Chondrocyte (in vitro differentiated cells): ENCODE measurements around the gene LAT. TPM values are rescaled to one million over a fixed set of nuclear protein-coding genes. Genes with fewer than 3 reads are reported as not detected.

ENCODE experiments used
- DNase-seq: peaks from one replicate; pipeline ENCODE4 v3.0.0; 2021; ENCODE audit warnings: mixed read lengths, low spot score
- H3K27ac Mint-ChIP-seq: one replicate; pipeline ENCODE4 v1.8.0; 2021; ENCODE audit warnings: mild to moderate bottlenecking, moderate library complexity, mixed read lengths; ENCODE audit not compliant: unreplicated experiment
- H3K27me3 Mint-ChIP-seq: 2 replicates; pipeline ENCODE4 v1.8.0; 2021; ENCODE audit warnings: low read depth, mixed read lengths
- H3K36me3 Mint-ChIP-seq: 2 replicates; pipeline ENCODE4 v1.8.0; 2021; ENCODE audit warnings: low read depth, mixed read lengths
- H3K4me1 Mint-ChIP-seq: 2 replicates; pipeline ENCODE4 v1.8.0; 2021; ENCODE audit warnings: low read depth, mild to moderate bottlenecking, mixed read lengths
- H3K4me3 Mint-ChIP-seq: one replicate; pipeline ENCODE4 v1.8.0; 2021; ENCODE audit warnings: mild to moderate bottlenecking, moderate library complexity, mixed read lengths; ENCODE audit not compliant: unreplicated experiment
- H3K9me3 Mint-ChIP-seq: 2 replicates; pipeline ENCODE4 v1.8.0; 2021; ENCODE audit warnings: low read depth, mixed read lengths
- long read RNA-seq: library from polyadenylated mRNA; stranded (forward); transcript quantifications from one replicate; pipeline ENCODE4 v2.0.0, GENCODE V29; 2021
- total RNA-seq: library from RNA; stranded (reverse); gene quantifications from 3 replicates; pipeline ENCODE4 v1.2.1, GENCODE V29; 2021
- TF ChIP-seq, protein P1 (sequence below): fragments of 200-600 bp; sonication (generic); IDR thresholded peaks from 2 replicates; pipeline ENCODE4 v1.5.0; 2021; ENCODE audit warnings: antibody characterized with exemption, mild to moderate bottlenecking, moderate library complexity

Gene LAT
- total RNA-seq = 10.2 to 13.6 TPM (median 11.7 TPM) in 3 replicates
- long read RNA-seq, partial matches to known transcripts = 0 of 3 reads
- long read RNA-seq, other reads (novel, unspliced or antisense) = 2 of 3 reads

DNA sequence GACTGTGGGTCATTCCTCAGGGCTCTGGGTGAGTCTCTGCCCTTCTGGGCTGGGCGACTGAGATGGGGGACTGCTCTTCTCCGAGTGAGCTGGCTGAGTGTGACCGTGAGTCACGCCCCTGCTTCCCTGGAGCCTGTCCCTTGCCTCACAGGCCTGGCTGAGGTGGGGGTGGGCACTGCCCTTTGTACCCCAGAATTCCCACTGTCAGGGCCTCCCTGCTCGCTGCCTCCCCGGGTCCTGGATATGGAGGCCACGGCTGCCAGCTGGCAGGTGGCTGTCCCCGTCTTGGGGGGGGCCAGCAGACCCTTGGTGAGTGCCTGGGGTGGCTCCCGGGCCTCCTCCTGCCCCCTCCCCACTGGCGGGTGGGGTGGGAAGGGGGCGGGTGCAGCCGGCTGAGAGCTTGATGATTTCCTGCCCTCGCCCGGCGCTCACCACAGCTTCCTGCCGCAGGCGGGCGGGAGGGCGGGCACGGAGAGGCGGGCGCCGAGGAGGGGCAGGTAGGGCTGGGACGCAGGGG, at the start of gene LAT:
Gene LAT, plus strand, starts transcription at position 434 of the 517 bp plus-strand sequence. CDS start 366 bp downstream, outside the sequence.
- Mint-ChIP-seq H3K9me3 (peaks cover 6% of the 10 kb centered on the region), H3K36me3 (peaks cover 44% of the 10 kb centered on the region), H3K27me3 (no peaks in the 10 kb centered on the region), H3K4me3 (no peak within 1 kb of the TSS), H3K4me1 (no peaks in the 10 kb centered on the region), H3K27ac (no peak within 1 kb of the TSS)
- DNase-seq = no peak
- TF ChIP-seq, protein P1, sequence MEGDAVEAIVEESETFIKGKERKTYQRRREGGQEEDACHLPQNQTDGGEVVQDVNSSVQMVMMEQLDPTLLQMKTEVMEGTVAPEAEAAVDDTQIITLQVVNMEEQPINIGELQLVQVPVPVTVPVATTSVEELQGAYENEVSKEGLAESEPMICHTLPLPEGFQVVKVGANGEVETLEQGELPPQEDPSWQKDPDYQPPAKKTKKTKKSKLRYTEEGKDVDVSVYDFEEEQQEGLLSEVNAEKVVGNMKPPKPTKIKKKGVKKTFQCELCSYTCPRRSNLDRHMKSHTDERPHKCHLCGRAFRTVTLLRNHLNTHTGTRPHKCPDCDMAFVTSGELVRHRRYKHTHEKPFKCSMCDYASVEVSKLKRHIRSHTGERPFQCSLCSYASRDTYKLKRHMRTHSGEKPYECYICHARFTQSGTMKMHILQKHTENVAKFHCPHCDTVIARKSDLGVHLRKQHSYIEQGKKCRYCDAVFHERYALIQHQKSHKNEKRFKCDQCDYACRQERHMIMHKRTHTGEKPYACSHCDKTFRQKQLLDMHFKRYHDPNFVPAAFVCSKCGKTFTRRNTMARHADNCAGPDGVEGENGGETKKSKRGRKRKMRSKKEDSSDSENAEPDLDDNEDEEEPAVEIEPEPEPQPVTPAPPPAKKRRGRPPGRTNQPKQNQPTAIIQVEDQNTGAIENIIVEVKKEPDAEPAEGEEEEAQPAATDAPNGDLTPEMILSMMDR = no peak

DNA sequence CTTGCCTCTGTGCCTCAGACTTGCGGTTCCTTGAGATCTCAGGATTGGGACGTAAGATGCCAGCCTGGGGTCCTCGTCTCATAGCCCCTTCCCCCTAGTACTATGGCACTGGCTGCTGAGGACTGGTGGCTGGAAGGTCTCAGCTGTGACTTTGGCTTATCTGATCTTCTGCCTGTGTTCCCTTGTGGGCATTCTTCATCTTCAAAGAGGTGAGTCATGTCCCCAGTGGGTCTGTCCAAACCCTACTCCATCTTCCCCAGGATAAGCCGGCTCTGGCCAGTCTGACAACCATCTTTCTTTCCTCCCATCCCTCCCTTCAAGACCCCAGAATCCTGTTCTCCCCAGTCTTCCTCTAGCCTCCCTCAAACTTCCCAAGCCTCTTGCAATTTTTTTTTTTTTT, 49.5 kb upstream of the LAT start:
- no peaks in the 10 kb centered on the region for H3K9me3 Mint-ChIP-seq
- no peak for DNase-seq
- no peaks in the 10 kb centered on the region for H3K4me1 Mint-ChIP-seq
- H3K4me3 Mint-ChIP-seq = no peak overlapping the region
- peaks cover 8% of the 10 kb centered on the region for H3K27me3 Mint-ChIP-seq
- H3K36me3 Mint-ChIP-seq = peaks cover 2% of the 10 kb centered on the region
- H3K27ac Mint-ChIP-seq = no peak overlapping the region
- TF ChIP-seq, protein P1 = no peak

DNA sequence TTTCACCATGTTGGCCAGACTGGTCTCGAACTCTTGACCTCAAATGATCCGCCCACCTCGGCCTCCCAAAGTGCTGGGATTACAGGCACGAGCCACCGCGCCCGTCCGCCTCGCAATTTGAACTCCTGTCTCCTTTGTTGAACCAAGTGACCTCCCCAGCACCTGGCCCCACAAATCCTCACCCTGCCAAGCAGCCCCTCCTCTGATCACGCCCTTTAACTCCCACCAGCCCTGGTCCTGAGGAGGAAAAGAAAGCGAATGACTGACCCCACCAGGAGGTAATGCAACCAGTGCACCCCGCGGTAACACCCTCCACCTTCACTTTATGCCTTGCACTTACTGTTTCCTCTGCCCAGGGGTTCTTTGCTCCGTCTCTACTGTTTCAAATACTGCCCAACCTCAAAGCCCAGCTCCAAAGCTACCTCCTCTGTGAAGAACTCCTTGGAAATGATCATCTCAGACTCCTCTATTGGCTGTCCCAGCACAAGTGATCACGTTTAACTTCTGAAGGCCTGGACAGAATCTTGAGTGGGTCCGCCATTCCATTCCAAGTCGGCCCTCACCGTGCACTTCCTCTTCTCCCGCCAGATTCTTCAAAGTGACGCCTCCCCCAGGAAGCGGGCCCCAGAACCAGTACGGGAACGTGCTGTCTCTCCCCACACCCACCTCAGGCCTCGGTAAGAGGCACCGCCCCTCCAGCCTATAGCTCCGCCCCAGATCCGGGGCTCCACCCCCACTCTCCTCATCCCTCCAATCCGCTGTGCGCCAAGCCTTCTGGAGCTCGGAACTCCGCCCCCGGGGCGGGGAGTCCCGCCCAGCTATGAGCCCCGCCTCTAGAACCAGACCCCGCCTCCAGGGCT, 48.7 kb upstream of the LAT start:
- H3K27me3 Mint-ChIP-seq = peaks cover 8% of the 10 kb centered on the region

GRCh38 chr16:28936784-28937155, 48.1 kb upstream of the LAT start:
- Mint-ChIP-seq H3K27ac (no peak overlapping the region), H3K36me3 (peaks cover 2% of the 10 kb centered on the region), H3K4me1 (no peaks in the 10 kb centered on the region), H3K4me3 (no peak overlapping the region), H3K9me3 (no peaks in the 10 kb centered on the region), H3K27me3 (peaks cover 8% of the 10 kb centered on the region)
- TF ChIP-seq, protein P1 = no peak
- no peak for DNase-seq

More for the DNA sequence above, 48.7 kb upstream of the LAT start:
- DNase-seq = no peak
- peaks cover 2% of the 10 kb centered on the region for H3K36me3 Mint-ChIP-seq
- H3K9me3 Mint-ChIP-seq = no peaks in the 10 kb centered on the region
- TF ChIP-seq, protein P1 = no peak
- H3K27ac Mint-ChIP-seq = no peak overlapping the region
- peak overlapping the region; percentile 11 for H3K4me3 Mint-ChIP-seq
- H3K4me1 Mint-ChIP-seq = no peaks in the 10 kb centered on the region

GRCh38 chr16:28937222-28937876, 47.5 kb upstream of the LAT start:
- H3K36me3 Mint-ChIP-seq = peaks cover 2% of the 10 kb centered on the region
- H3K4me3 Mint-ChIP-seq = no peak overlapping the region
- H3K27ac Mint-ChIP-seq = no peak overlapping the region
- TF ChIP-seq, protein P1 = no peak
- peaks cover 8% of the 10 kb centered on the region for H3K27me3 Mint-ChIP-seq
- no peaks in the 10 kb centered on the region for H3K4me1 Mint-ChIP-seq
- H3K9me3 Mint-ChIP-seq = no peaks in the 10 kb centered on the region
- no peak for DNase-seq
